GM12801 (cell line): ENCODE measurements around the gene COL16A1.

Experiments
- TF ChIP-seq, protein P1 (sequence below): IDR thresholded peaks from one replicate; pipeline ENCODE4 v1.5.1; 2011; ENCODE audit warnings: control low read depth; ENCODE audit not compliant: insufficient read length; ENCODE audit errors: extremely low read depth

Gene COL16A1

GRCh38 chr1:31725134-31725533, 21.3 kb upstream of the COL16A1 start:
- TF ChIP-seq, protein P1, sequence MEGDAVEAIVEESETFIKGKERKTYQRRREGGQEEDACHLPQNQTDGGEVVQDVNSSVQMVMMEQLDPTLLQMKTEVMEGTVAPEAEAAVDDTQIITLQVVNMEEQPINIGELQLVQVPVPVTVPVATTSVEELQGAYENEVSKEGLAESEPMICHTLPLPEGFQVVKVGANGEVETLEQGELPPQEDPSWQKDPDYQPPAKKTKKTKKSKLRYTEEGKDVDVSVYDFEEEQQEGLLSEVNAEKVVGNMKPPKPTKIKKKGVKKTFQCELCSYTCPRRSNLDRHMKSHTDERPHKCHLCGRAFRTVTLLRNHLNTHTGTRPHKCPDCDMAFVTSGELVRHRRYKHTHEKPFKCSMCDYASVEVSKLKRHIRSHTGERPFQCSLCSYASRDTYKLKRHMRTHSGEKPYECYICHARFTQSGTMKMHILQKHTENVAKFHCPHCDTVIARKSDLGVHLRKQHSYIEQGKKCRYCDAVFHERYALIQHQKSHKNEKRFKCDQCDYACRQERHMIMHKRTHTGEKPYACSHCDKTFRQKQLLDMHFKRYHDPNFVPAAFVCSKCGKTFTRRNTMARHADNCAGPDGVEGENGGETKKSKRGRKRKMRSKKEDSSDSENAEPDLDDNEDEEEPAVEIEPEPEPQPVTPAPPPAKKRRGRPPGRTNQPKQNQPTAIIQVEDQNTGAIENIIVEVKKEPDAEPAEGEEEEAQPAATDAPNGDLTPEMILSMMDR, result no peak

DNA sequence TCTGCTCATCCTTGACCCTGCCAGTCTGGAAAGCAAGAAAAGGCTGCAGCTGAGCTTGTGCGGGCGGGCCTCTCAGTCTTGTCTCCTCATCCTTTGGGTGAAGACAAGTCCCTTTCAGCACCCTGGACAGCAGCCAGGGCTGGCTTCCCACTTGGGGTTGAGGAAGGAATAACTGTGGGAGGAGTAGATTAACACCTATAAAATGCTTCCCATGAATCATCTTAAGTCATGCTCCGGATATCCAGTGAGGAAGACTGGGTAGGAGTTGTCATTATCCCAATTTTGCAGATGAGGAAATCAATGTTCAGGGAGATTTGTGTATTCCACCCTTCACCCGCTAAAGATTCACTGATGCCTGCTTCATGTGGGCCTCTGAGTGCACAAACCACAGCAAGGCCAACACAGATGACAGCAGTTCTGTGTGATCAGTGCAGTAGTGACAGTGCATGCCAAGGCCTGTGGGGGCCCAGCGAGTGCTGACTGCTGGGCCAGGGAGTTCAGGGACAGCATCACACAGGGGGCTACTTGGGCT, 20.1 kb upstream of the COL16A1 start:
- TF ChIP-seq, protein P1, result no peak

- TF ChIP-seq, protein P1, result no peak
These were observed 14.6 kb upstream of the COL16A1 start for GRCh38 chr1:31718327-31718897.

DNA sequence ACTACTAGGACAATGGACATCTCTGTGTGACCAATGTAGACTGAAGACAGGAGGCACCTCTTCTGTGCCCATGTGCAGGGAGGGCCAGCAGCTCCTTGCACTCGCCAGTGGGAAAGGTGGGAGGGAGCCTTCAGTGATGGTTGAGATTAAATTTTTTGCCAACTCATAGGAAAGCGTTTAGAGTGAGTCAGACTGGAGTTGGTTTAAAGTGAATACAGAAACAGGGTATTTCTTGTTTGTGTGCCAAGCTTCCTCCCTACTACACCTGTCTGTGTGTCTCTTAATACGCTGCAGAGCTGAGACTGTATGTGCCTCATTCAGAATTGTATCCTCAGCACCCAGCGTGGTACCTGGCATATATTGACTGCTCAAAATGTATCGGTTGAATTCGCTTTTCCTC, 13.5 kb upstream of the COL16A1 start:
- TF ChIP-seq, protein P1, result no peak

GRCh38 chr1:31715873-31716220, 12.0 kb upstream of the COL16A1 start:
- TF ChIP-seq, protein P1, result no peak

DNA sequence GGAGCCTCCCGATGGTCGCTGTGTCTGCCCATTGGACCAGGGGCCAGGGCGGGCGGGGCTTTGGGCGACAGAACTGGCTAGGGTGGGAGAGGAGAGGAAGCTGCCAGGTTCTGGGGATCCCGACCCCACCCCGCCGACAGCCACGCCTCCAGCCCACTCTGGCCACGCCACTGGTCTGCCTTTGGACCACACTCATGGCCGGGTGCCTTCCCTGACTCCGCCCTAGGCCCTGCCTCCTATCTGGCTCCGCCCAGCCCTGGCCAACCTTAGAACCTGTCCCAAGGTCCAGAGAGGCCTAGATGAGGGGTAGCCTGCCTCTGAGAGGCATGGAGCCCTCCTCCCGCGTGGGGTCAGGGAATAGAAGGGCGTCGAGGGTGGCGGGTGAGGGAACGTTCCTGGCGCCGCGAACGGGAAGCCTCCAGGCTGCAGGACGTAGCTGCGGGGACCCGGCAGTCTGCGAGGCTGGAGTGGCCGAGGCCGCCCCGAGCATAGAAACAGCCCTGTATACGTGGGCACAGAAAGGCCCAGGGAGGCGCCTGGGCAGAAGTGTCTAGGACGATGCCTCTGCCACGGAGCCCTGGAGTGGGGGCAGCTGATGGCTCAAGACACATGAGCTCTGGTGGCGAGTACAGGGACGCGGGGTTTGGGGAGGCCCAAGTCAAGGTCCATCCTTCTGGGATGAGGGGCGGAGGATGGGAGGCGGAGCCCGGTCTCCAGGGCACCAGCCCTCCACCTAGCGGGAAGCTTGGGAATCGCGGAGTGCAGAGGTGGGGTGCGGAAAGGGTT, 11.5 kb upstream of the COL16A1 start:
- TF ChIP-seq, protein P1, result no peak

GRCh38 chr1:31714442-31715086, 10.7 kb upstream of the COL16A1 start:
- TF ChIP-seq, protein P1, result no peak
